Gastrocnemius medialis (tissue), 4 donors: ENCODE measurements around the gene RUNX1.

Source experiments
- CTCF ChIP-seq, 5 experiments: fragments of 450-650 bp in 3 of 5; fragments of 200-600 bp in 2 of 5; sonication (generic) in 2 of 5; IDR thresholded peaks in 4 of 5; conservative IDR thresholded peaks in 1 of 5; 1 replicate in 4 of 5; 2 replicates in 1 of 5; pipeline ENCODE4 v1.5.1; 2016 to 2019; ENCODE audit warnings: antibody characterized with exemption in 5 of 5, mild to moderate bottlenecking in 3 of 5, moderate library complexity in 3 of 5
- POLR2A ChIP-seq, 2 donors: fragments of 450-650 bp; IDR thresholded peaks; one replicate each; pipeline ENCODE4 v1.6.1; 2017; ENCODE audit warnings: antibody characterized with exemption in 2 of 2, mild to moderate bottlenecking in 2 of 2, moderate library complexity in 2 of 2

- TF ChIP-seq POLR2A (IDR thresholded peaks at IDR 0.05): no peak
- no peak for TF ChIP-seq CTCF (IDR thresholded peaks at IDR 0.05 in 4 of 5, conservative IDR thresholded peaks at IDR 0.05 in 1 of 5)
Measured at GRCh38 chr21:34862951-34863350, 186.2 kb downstream of the RUNX1 start.
